ENCODE data around the gene SIPA1L3.

Gene SIPA1L3

DNA sequence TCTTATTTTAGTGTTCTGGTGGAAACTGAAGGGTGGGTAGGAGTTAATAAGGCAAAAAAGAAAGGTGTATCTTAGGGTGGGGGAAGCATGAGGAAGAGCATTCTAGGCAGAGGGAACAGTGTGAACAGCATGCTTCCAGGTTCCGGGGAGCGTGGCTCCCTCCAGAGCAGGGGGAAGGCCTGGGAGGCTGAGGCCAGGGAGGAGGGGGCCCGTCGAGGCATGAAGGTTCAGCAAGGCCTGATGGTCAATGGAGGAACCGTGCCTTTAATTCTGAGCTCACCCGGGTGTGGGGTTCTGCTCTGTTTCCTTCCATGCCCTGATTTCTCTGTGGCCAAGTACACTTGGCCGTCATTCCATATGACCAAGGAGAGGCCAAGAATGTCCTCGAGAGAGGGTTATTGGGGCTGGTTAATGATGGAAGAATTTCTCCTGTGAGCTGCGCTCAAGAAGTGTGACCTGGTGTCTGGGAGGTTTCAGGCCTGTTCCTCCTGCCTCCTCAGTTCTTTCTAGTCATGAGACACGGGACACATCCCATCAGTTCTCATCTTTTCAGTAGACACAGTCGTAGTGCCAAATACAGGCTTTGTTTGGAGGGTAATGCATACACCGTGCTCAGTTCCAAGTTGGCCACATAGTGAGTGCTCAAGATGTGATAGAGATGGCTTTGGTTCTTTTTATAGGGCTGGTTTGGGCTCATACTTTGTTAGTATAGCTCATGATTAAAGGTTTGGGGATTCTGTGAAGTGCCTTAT is 73.6 kb downstream of the SIPA1L3 start:
- DNase-seq = no peak

DNA sequence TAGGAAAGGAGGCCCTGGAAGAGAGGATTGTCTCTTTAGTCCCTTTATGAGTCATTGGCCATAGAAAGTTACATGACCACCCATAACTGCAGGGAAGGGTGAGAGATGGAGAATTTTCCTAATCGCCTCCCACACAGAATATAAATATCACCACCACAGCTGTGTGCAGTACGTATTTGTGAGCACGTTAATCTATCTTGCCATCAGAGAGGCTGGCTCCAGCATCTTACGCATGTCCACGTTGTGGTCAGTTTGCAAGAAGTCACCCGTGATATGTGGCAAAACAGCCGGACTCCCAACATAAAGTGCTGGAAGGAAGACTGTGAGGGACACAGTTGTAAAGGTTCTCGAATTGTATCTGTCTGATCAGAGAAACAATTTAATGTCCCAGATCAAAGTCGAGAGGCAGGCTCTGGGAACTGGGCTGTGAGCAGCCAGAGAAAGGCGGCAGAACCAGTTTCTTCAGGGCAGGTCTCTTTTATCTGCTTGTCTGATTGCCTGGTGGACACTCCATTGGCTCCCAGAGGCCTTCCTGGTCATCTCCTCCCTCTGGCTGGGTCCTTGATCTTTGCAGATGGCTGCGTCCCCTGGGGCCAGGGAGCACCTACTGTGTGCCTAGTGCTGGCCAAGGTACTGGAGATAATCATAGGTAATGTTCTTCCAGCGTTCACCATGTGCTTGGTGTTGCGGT is 74.9 kb downstream of the SIPA1L3 start:
- DNase-seq = no peak

DNA sequence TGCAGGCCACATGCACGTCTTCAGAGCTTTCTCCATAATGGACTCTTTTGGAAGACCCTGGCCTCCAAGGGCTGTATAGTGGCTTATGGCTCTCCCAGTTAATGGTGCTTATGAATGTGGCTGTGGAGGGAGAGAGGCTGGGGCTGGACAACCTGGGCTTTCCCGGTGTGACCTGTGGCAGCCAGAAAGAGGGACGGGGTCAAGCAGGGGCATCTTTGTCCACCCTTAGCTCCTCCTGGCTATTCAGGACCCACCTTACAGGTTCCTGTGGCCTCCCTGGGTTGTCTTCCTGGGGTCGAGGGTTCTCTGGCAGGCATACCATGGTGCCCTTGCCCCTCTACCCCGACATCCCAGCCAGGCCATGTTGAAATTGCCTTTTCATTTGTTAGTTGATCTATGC is 75.6 kb downstream of the SIPA1L3 start:
- DNase-seq = no peak

DNA sequence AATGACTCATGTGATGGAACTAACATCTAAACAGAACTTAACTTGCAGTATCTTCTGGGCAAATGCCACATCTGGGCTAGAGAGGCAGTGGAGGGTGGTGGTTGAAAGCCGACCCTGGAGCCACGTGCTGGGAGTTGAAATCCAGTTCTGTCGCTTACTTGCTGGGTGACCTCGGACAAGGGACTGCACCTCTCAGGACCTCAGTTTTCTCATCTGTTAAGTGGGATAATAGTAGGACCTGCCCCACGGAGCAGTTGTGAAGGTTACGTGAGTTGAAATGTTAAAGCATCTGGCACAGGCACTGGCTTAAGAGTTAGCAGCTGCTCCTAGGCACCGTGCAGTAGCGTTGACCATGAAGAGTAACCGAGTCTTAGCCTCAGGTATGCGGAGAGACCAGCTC is 76.1 kb downstream of the SIPA1L3 start:
- DNase-seq = no peak

DNA sequence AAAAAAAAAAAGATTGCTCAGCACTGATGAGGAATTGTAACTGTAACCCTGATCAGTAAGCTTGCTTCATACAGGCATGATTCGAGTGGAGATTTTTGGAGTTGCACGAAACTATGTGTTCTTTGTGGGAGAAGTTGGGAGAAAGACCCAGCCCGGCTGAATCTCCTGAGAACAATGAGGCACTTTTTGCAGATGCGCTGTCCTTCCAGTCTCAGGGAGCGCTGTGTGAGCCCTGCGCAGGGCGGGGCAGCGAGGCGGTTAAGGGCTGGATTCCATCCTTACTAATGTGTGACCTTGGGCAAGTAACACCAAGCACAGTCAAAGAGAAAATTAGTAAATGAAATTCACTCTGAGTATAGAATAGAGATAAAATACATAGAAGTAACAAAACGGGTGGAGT is 76.9 kb downstream of the SIPA1L3 start:
- DNase-seq = no peak

DNA sequence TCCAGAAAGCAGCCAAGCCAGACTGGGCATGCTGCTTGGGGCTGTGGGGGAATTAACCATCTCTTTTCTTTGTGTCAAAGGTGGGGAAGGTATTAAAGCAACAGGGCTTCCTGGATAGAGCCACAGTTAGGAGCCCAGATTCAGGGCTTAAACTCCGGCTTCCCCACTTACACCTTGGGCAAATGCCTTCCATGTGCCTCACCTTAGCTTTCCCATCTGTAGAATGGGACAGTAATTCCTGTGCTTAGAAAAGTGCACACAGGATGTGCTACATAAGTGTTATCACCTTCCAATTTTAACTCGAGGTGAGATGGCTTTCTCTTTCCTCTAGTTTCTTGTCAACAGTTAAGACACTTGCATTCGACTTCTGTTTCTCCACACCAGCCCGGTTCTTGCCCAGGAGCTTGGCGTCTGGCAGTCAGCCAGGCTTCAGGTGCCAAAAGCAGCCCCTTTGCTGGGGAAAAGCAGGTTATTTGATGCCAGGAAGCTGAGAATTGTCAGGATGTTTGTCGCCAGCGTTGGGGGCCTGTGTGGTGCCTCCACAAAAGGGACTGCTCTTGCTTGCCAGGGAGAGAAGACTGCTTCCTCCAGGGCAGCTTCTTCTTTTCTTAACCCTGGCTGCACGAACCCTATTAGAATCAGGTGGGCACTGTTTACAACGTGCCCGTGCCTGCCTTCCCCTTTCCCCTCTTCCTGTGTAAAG is 79.2 kb downstream of the SIPA1L3 start:
- DNase-seq = no peak

DNA sequence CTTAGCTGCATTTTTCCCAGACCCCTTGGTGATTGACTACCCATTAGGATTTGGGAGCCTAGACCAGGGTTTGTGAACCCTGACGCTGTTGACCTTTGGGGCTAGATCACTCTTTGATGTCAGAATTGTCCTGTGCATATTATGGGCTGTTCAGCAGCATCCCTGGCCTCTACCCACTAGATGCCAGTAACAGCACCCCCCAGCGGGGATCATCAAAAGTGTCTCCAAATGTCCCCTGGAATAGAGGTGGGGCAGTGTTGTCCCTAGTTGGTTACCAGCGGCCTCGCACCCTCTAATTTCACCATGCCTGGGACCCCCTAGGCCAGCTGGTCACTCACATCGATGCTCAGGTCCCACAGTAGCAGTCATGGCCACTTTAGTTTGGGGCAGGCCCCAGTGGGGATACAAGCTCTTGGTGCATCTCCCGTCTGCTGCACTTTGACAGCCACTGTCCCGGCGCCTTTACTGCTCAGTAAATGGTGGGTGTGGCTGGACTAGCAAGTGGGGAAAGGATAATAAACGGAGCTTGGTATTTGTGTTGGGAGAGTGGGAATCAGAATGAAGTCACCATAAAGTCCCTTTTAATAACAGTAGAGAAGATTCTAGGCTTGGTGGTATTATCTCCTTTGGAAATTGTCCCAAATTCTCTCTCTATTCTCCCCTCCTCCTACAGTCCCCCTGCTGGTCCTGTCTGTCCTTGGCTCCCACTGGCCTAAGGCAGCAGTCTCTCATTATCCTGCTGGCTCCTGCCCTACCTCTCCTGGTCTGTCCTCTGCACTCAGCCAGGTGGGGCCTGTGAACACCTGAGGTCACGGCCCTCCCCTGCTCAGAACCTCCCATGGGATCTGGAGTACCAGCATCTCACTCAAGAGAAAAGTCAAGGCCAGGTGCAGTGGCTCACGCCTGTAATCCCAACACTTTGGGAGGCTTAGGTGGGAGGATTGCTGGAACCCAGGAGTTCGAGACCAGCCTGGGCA is 80.6 kb downstream of the SIPA1L3 start:
- DNase-seq = no peak

DNA sequence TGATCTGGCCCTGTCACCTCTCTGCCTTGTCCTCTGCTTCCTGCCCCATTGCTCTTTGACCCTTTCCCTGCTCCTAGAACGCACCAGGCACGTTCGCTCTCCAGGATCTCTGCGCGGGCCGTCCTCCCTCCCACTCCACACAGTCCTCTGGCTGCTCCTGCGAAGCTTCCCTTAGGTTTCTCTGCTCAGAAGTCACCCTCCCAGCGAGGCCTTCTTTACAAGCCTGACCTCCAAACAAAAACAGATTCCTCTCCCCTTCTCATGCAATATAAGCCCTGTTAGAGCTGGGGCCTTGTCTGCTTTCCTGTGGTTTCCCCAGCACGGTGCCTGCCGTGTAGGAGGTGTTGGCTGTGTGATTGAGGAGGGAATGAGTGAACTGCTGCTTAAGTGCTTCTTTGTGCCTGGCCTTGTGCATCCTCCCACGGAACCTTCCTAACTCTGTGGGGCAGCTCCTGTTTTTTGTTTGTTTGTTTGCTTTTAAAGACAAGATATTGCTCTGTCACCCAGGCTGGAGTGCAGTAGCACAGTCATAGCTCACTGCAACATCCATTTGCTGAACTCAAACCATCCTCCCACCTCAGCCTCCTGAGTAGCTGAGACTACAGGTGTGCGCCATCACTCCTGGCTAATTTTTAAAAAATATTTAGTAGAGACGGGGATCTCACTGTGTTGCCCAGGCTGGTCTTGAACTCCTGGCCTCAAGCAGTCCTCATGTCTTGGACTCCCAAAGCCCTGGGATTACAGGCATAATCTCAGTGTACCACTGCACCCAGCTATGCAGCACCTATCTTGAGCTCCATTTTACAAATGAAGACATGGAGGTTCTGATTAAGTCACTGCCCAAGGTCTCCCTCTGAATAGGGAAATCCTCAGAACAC is 82.0 kb downstream of the SIPA1L3 start:
- no peak for DNase-seq

DNA sequence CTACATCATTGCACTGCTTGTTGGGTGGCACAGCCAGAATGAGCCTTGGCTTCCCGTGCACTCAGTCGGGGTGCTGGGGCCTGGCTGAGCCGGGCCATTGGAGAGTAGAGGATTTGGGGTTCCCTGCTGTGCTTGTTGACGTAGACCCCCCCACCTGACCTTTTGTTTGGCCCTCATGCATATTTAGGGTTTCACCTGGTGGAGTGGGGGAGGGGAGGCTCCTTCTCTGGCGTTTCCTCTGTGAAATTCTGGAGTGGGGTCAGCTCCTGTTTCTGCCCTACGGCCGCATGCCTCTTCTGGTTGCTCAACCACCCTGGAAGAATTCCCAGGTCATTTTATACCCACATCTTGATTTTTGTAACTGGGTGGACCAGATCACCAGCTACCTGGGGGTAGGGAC is 82.8 kb downstream of the SIPA1L3 start:
- DNase-seq = no peak

DNA sequence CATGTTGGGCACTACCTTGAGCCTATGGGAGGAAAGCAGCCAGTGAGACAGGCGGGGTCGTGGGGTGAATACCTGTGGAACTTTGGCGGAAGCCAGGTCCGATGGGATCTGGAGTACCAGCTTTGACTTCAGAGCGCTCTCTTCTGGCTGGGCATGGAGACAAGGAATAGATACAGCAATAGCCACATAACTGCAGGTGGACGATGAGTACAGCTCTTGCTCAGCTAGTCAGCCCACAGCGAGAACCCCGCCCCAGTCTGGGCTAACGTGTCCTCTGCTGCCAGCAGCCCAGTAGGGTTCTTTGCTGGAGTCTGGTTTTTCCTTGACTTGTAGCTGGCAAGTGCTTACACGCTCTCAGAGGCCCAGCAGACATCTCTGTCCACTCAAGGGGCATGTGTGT is 83.4 kb downstream of the SIPA1L3 start:
- no peak for DNase-seq

DNA sequence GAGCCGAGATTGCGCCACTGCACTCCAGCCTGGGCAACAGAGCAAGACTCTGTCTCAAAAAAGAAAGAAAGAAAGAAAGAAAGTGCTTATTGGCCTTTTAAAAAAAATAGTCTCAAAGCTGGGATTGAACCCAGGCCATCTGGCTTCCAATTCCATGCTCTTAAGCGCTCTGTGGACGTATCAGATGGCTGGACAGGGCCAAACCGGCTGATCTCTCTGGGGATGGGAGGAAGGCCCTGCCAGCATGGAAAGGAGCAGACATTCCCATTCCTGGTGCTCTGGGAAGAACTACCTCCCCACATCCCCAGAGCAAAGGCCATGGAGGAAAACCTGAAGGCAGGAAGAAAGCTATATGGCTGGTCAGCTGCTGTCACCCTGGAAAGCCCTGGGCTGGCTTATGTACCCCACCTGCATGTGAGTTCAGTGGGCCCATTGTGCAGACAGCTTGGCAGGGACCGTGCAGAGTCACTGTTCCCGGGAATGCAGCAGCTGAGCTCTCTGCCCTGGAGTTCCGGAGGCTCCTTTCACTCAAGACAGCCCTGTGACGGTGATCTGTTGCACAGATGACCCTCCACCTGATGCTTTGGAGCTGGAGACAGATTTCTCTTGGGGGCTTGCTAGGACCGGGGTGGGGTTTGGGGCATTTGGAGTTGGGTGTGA is 84.3 kb downstream of the SIPA1L3 start:
- no peak for DNase-seq

DNA sequence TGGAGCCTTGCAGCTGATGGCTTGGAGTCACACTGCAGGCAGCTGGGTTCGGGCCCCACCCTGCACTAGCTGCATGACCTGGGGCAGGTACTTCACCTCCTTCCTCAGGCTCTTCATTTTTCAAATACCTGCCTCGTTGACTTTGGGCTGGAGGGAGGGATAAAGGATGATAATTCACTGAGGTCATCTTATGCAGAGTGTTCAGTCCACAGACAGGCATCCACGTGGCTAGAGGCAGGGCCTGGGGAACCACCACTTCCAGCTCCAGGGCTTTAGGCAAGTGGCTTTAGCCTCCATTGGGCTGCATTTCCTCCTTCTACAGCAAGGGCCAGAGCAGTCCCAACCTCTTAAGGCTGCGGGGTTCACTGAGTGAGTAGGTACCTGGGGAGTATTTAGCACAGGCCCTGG is 84.8 kb downstream of the SIPA1L3 start:
- no peak for DNase-seq

DNA sequence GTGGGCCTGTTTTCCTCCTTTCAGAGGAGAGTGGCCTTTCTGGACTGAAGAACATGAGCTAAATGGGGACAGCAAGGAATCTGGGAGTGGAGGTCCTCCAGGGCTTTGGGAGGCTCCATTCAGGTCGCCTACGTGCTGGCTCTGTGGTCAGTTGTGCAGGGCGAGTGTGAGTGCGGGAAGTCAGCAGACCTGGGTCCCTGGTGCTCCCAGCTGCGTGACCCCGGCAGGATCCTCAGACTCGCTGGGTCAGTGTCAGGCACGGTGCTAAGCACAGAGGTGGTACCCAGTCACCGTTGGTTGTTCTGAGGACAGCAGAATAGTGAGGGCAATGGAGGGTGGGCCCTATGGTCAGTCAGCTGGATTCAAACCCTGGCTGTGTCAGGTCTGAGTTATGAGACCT is 85.8 kb downstream of the SIPA1L3 start:
- DNase-seq = no peak

DNA sequence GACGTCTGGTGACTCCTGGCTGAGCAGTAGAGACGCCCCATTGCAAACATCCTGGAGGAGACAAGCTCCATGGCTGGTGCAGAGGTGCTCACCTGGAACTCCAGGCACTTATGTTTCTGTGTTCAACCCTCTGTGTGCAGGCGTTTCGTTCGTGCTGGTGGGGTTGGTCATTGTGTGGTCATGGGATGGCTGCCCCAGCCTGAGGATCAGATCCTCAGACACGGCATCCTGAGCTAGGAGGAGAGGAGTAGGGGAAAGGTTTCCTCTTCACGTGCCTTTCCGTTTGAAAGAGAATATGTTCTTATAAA is 87.8 kb downstream of the SIPA1L3 start:
- DNase-seq = no peak

DNA sequence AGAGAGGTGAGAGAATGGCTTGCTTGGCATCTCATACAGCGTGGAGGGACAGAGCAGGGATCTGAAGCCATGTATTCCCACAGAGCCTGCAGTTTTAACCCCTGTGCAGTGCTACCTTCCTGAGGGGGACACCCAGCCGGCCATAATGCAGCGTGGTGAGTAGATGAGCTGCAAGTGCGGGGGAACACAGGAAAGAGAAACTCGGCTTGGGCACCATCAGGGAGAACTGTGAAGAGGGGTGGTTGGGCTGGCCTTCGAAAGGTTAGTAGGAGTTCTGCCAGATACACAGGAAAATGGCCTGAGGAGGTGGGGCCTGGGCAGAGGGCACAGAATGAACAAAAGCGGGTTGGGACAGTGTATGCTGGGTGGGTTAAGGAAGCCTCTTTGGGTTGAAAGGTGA is 88.3 kb downstream of the SIPA1L3 start:
- DNase-seq = no peak

DNA sequence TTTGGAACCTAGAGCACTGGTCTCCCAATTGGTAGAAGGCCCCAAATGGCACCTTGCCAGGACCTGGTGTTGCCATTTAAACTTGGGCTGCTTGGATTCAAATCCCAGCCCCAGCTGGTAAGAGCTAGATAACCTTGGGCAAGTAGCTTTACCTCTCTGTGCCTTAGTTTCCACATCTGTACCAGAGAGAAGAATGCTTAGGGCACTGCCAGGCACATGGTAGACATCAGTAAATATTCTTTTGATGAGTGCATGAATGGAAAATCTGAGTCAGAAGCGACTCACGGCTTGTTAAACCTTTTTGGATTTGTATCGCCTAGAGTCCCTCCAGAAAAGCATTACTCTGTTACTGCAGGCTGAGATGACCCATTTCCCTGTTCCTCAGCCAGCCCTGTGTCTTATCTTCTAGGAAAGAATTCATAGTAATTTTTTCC is 90.9 kb downstream of the SIPA1L3 start:
- no peak for DNase-seq

DNA sequence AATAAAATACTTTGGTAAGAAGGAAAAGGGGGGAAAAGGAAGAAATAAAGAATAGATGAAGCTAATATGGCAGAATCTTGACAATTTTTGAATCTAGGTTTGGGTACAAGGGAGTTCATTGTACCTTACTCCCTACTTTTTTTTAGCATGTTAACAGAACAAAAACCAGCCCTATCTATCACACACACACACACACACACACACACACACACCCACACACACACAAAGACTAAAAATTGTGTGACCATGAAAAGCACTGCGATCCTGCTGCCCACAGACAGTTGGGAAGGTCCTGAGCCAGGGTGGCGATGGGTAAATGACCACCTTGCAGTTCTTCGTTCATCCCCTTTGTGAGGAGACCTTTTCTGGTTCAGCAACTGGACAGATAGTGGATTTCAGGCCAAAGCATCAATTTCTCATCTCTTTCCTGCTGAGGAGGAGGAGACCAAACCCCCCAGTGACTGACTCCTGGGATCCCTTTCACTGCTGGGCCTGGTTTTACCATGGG is 91.8 kb downstream of the SIPA1L3 start:
- no peak for DNase-seq

DNA sequence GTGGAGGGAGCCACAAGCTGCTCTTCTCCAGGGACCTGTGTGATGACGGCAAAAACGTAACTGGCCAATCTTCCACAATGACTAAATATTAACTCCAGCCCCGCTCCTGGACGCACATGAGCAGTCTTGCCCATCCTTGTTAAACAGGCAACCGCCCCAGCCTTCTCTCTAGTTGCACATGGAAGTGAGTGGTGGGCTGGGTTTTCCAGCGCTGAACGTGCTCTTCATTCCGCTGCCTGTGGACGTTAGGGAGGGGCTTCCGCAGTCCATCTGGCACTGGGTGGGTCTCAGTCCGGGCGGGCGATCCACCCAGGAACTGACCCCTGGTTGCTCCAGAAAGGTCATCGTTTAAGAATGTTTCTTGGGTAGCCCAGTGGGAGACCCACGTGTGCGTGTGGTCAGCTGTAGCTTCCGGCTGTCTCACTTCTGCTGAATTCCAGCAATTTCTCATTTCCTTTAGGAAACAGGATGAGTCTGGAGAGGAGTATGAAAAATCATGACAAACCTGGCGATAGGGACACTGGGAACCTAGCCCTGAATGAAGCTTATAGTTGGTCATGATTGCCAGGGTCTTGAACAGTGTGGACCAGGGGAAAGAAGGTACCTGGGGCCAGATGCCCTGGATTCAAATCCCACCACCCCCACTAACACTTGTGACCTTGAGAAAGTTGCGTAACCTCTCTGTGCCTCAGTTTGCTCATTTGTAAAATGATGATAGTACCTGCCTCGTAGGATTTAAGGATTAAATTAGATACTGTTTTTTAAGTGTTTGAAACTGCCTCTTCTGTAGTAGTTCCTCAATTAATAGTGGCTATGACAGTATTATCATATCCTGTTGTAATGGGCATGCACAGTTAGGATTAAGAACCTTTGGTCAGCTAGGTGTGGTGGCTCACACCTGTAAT is 92.6 kb downstream of the SIPA1L3 start:
- no peak for DNase-seq

DNA sequence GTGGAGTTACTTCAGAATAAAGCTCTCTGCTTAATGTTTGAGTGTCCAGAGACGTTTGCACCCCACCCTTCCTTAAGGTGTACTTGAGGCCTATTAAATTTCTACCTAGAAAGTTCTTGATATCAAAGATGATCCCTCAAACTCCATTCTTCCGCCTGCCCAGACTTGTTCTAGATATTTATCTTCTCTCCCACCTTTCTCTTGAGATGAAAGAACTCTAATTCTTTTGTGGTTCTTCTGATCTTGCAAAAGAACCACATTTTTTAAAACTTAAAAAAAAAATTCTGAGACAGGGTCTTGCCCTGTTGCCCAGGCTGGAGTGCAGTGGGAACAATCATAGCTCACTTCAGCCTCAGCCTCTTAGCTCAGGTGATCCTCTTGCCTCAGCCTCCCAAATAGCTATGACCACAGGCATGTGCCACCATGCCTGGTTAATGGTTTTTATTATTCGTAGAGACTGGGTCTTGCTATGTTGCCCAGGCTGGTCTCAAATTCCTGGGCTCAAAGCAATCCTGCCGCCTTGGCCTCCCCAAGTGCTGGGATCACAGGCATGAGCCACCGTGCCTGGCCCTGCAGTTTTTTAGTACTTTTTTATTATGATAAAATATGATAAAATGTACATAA is 94.3 kb downstream of the SIPA1L3 start:
- no peak for DNase-seq
